ENCODE measurements around the gene NDST3.

NDST3 gene

GRCh38 chr4:118034053-118034785 lies at the start of gene NDST3:
TSS of gene NDST3 (plus strand) at chr4:118034486. CDS start at chr4:118053911, 19,425 bp downstream.
- H3K36me3 Mint-ChIP-seq, result no peaks in the 10 kb centered on the region
- H3K27ac Mint-ChIP-seq, result no peak within 1 kb of the TSS
- no peak within 1 kb of the TSS for H3K4me3 Mint-ChIP-seq
- DNase-seq (ENCODE audit: low spot score in 2 of 2) (no peak), ATAC-seq (ENCODE audit: low read depth) (no peak)
- H3K9me3 Mint-ChIP-seq, result no peaks in the 10 kb centered on the region
- no peaks in the 10 kb centered on the region for H3K4me1 Mint-ChIP-seq
- peaks cover 5% of the 10 kb centered on the region for H3K27me3 Mint-ChIP-seq

DNA sequence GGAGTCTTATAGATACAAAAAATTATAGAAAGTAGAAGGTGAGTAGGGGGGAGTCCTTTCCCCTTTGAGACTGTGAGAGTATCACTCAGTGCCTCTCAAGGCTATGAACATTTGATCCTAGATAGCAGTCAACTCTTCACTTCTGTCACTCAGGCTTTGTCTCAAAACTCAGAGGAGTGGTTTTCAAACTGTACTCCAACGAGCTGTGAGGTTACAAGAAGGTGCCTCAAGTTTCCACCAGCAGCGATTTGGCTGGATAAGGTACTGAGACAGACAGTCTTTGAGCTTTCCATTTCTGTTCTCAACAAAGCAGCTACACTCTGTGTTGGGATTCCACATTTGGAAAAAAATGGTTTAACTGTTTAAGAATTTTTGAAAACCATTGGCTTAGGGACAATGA lies 48.0 kb upstream of the NDST3 start:
- Mint-ChIP-seq H3K4me3 (no peak overlapping the region), H3K27me3 (no peaks in the 10 kb centered on the region), H3K9me3 (no peaks in the 10 kb centered on the region), H3K27ac (no peak overlapping the region), H3K36me3 (no peaks in the 10 kb centered on the region), H3K4me1 (no peaks in the 10 kb centered on the region)
- DNase-seq (ENCODE audit: low spot score in 2 of 2) (no peak), ATAC-seq (ENCODE audit: low read depth) (no peak)

GRCh38 chr4:117987464-117987863 lies 46.8 kb upstream of the NDST3 start:
- DNase-seq (ENCODE audit: low spot score in 2 of 2) (no peak), ATAC-seq (ENCODE audit: low read depth) (no peak)
- no peak overlapping the region for H3K4me3 Mint-ChIP-seq
- H3K36me3 Mint-ChIP-seq, result no peaks in the 10 kb centered on the region
- peaks cover 2% of the 10 kb centered on the region for H3K9me3 Mint-ChIP-seq
- H3K4me1 Mint-ChIP-seq, result no peaks in the 10 kb centered on the region
- no peaks in the 10 kb centered on the region for H3K27me3 Mint-ChIP-seq
- H3K27ac Mint-ChIP-seq, result no peak overlapping the region

GRCh38 chr4:117996891-117997290 lies 37.4 kb upstream of the NDST3 start:
- no peaks in the 10 kb centered on the region for H3K4me1 Mint-ChIP-seq
- peaks cover 2% of the 10 kb centered on the region for H3K27me3 Mint-ChIP-seq
- no peak overlapping the region for H3K27ac Mint-ChIP-seq
- no peak for ATAC-seq (ENCODE audit: low read depth)
- H3K4me3 Mint-ChIP-seq, result no peak overlapping the region
- DNase-seq (ENCODE audit: low spot score in 2 of 2), result no peak
- peaks cover 6% of the 10 kb centered on the region for H3K9me3 Mint-ChIP-seq
- no peaks in the 10 kb centered on the region for H3K36me3 Mint-ChIP-seq

GRCh38 chr4:118004088-118004487 lies 30.2 kb upstream of the NDST3 start:
- Mint-ChIP-seq H3K9me3 (no peaks in the 10 kb centered on the region), H3K36me3 (no peaks in the 10 kb centered on the region), H3K27me3 (no peaks in the 10 kb centered on the region), H3K4me3 (no peak overlapping the region), H3K4me1 (no peaks in the 10 kb centered on the region), H3K27ac (no peak overlapping the region)
- ATAC-seq (ENCODE audit: low read depth) (no peak), DNase-seq (ENCODE audit: low spot score in 2 of 2) (no peak)

DNA sequence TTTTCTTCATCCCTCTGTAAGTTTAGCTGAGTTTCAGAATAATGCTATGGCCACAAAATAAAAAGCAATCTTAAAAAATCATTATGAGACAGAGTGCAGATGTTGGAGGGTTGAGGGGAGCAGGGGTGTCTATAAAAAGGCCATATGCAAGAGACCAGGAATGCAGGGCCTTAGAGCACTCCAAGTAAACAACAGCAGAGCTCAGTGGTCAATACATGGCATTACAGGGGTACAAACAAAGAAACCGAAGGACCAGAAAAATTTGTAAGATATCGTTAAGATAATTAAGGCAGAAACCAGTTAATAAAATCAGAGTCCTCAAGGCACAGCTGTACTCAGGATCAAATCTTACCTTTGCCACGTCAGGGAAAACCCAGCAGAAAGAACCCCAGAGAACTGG lies 28.4 kb upstream of the NDST3 start:
- Mint-ChIP-seq H3K4me1 (no peaks in the 10 kb centered on the region), H3K27ac (no peak overlapping the region), H3K36me3 (no peaks in the 10 kb centered on the region), H3K4me3 (no peak overlapping the region), H3K27me3 (no peaks in the 10 kb centered on the region), H3K9me3 (no peaks in the 10 kb centered on the region)
- ATAC-seq (ENCODE audit: low read depth) (no peak), DNase-seq (ENCODE audit: low spot score in 2 of 2) (no peak)

DNA sequence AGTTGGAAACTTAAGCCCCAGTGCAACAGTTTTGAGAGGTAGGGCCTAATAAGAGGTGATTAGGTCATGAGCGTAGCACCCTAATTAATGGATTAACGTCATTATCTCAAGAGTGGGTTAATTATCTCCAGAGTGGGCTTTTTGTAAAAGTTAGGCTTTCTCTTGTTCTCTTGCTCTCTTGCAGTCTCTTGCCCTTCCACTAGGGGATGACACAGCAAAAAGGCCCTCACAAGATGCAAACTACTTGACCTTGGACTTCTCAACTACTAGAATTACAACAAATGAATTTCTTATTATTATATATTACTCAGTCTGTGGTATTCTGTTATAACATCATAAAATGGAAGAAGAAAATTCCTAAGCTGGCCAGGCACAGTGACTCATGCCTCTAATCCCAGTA lies 22.1 kb upstream of the NDST3 start:
- Mint-ChIP-seq H3K27me3 (no peaks in the 10 kb centered on the region), H3K4me1 (no peaks in the 10 kb centered on the region), H3K36me3 (no peaks in the 10 kb centered on the region), H3K4me3 (no peak overlapping the region), H3K9me3 (no peaks in the 10 kb centered on the region), H3K27ac (no peak overlapping the region)
- ATAC-seq (ENCODE audit: low read depth) (no peak), DNase-seq (ENCODE audit: low spot score in 2 of 2) (no peak)

DNA sequence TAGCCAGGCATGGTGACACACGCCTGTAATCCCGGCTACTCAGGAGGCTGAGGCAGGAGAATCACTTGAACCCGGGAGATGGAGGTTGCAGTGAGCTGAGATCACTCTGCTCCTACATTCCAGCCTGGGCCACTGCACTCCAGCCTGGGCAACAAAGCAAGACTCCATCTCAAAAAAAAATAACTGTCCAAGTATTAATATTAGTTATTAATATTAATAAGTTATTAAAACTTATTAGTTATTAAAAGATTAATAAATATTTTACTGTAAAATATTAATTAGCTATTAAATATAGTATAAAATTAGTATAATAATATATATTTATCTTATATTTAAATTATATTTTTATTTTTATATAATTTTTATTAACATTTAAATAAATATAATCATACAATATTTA lies 19.5 kb upstream of the NDST3 start:
- DNase-seq (ENCODE audit: low spot score in 2 of 2) (no peak), ATAC-seq (ENCODE audit: low read depth) (no peak)
- no peak overlapping the region for H3K27ac Mint-ChIP-seq
- H3K36me3 Mint-ChIP-seq, result no peaks in the 10 kb centered on the region
- no peaks in the 10 kb centered on the region for H3K4me1 Mint-ChIP-seq
- no peaks in the 10 kb centered on the region for H3K27me3 Mint-ChIP-seq
- H3K4me3 Mint-ChIP-seq, result no peak overlapping the region
- H3K9me3 Mint-ChIP-seq, result no peaks in the 10 kb centered on the region

DNA sequence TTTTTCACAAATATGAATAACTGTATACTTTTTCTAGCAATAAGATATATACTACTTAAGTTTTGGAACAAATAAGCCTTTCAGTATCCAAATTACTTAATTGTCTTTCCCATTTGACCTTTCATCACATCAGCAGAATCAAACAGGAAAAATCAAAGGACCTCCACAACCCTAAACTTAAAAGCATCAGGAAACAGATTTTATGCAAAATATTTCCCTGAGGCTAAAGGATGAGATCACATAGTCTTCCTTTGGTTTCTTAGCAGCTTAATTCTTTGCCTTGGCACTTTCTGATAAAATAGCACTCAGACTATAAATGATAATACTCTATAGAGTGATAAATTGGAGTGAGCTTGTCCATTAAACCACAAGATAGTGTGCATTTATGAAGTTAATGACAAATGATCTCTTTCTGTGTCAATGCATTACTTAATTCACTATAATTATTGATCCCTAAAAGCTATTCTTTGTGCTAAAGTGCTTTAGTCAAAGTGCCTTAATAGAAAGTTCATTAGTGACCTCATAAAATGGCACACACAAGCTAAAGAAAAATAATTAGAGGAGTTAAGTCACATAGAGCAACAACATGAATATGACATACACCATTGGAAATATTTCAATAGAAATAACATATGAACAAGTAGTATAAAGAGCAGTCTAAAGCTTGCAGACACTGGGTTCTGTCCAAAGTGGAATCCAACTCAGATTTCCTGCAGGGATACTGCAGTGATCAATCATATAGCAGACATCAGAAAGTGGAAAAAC lies 15.7 kb upstream of the NDST3 start:
- DNase-seq (ENCODE audit: low spot score in 2 of 2) (no peak), ATAC-seq (ENCODE audit: low read depth) (no peak)
- Mint-ChIP-seq H3K4me3 (no peak overlapping the region), H3K36me3 (no peaks in the 10 kb centered on the region), H3K9me3 (peaks cover 1% of the 10 kb centered on the region), H3K4me1 (no peaks in the 10 kb centered on the region), H3K27me3 (no peaks in the 10 kb centered on the region), H3K27ac (no peak overlapping the region)

- ATAC-seq (ENCODE audit: low read depth), result no peak
- H3K4me3 Mint-ChIP-seq, result no peak overlapping the region
- DNase-seq (ENCODE audit: low spot score in 2 of 2), result no peak
- no peaks in the 10 kb centered on the region for H3K36me3 Mint-ChIP-seq
- H3K9me3 Mint-ChIP-seq, result peaks cover 1% of the 10 kb centered on the region
- no peak overlapping the region for H3K27ac Mint-ChIP-seq
- no peaks in the 10 kb centered on the region for H3K27me3 Mint-ChIP-seq
- H3K4me1 Mint-ChIP-seq, result no peaks in the 10 kb centered on the region
These were observed 7.5 kb upstream of the NDST3 start for GRCh38 chr4:118026806-118027205.

DNA sequence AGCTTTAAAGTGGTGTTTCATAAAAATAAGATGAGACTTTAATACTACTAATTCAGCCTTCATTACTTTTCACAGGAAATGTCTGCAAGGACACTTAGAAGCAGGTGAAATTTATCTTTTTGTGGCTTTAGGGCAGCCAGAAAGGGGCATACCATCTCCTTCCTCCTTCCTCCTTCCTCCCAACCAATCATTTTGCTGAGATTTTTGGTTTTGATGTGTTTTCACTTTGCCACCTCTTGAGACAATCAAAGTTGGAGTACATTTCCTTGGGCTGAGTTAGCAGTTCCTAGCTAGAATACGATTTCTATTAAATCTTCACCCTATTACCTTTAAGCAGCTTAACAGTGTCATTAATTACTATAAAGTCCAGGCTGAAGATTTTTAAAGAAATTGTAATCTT lies 5.1 kb upstream of the NDST3 start:
- H3K4me3 Mint-ChIP-seq, result no peak overlapping the region
- peaks cover 4% of the 10 kb centered on the region for H3K27me3 Mint-ChIP-seq
- H3K9me3 Mint-ChIP-seq, result no peaks in the 10 kb centered on the region
- no peak overlapping the region for H3K27ac Mint-ChIP-seq
- ATAC-seq (ENCODE audit: low read depth) (no peak), DNase-seq (ENCODE audit: low spot score in 2 of 2) (no peak)
- no peaks in the 10 kb centered on the region for H3K4me1 Mint-ChIP-seq
- H3K36me3 Mint-ChIP-seq, result no peaks in the 10 kb centered on the region

DNA sequence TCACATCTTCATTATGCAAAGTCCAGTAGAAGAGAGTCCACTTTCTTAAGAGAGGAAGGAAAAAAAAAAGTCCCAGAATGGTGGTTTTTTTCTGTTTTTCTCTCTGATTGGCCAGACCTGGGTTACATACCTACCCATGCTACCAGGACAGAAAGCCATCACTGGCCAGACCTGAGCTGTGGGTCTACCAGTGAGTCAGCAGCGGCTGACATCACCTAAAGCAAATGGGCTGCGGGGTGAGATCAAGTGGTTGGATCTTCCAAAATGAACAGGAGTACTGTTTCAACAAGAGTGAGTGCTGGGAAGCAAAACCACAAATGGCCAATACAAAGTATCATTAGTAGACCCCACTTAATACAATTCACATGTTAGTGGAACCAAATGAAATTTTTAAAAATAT lies 1.6 kb upstream of the NDST3 start:
- Mint-ChIP-seq H3K27me3 (peaks cover 5% of the 10 kb centered on the region), H3K36me3 (no peaks in the 10 kb centered on the region)

DNA sequence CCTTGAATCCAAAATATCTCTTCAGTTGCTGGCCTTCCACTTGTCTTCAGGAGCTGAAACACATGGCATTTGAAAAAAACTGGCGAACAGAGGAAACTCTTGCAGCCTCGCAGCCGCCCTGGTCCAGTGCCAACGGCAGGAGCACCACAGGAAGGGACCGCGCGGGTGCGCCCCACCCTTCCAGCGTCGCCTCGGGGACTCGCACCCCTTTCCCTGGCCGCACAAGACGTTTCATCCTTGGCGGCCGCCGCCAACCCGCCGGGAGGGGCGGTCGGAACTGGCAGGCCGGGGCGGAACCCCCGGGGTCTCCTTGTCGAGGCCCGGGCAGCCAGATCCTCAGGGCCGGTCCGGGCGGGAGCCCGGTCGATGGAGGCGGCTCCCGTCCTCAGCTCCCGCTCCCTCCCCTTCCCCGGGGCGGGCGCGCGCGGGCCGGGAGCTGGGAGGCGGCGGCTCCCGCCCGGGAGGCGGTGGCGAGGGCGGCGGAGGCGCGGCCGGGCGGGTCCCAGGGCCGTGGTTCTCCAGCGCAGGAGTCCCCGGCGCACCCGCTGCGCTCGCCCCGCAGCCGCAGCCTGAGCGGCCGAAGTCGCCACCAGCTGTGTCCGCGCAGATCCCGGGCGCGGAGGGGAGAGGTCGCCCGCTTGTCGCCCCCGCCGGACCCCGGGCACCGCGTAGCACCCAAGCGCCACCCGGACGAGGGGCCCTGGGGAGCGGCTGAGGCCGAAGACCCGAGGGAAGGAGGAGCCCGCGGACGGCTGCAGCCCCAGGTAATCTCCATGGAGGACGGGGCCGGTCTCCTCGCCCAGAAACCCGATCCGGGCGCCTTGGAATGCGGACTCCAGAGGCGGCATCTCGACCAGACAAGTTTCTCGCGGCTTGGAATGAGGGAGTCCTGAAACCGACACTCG lies 886 bp upstream of the NDST3 start:
- DNase-seq (ENCODE audit: low spot score in 2 of 2) (no peak), ATAC-seq (ENCODE audit: low read depth) (no peak)
- Mint-ChIP-seq H3K27ac (no peak overlapping the region), H3K9me3 (no peaks in the 10 kb centered on the region), H3K27me3 (peaks cover 5% of the 10 kb centered on the region), H3K36me3 (no peaks in the 10 kb centered on the region), H3K4me1 (no peaks in the 10 kb centered on the region), H3K4me3 (no peak overlapping the region)

More for the DNA sequence above, 1.6 kb upstream of the NDST3 start:
- no peaks in the 10 kb centered on the region for H3K9me3 Mint-ChIP-seq
- no peak for ATAC-seq (ENCODE audit: low read depth)
- no peak overlapping the region for H3K27ac Mint-ChIP-seq
- no peak overlapping the region for H3K4me3 Mint-ChIP-seq
- DNase-seq (ENCODE audit: low spot score in 2 of 2), result no peak
- H3K4me1 Mint-ChIP-seq, result no peaks in the 10 kb centered on the region

DNA sequence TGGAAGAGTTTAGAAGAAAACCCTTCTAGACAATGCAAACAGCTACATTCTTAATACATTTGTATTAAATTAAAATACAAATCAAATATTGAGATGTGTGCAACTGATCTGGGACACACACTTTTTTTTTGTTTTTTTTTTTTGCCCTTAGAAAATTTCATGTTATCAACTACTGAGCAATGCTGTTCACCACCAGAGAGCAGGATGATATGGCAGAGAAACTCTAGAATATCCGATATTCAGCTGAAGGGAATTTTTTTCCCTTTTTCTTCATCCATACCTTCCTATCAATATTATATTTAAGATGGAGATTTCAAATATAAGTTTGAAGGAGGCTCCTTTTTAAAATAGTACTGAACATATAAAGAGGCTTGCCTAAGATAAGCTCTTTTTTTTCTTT lies 1.0 kb downstream of the NDST3 start:
- Mint-ChIP-seq H3K36me3 (no peaks in the 10 kb centered on the region), H3K27me3 (peaks cover 5% of the 10 kb centered on the region), H3K9me3 (peaks cover 2% of the 10 kb centered on the region), H3K27ac (no peak overlapping the region), H3K4me3 (no peak overlapping the region), H3K4me1 (no peaks in the 10 kb centered on the region)
- ATAC-seq (ENCODE audit: low read depth) (no peak), DNase-seq (ENCODE audit: low spot score in 2 of 2) (no peak)

All from memory B cell (primary cell).